Measurements from ENCODE around the gene MAP2K5.
"Not testable (repeated sequence)": the region's sequence is repeated elsewhere in the genome, so short reads cannot be mapped to it uniquely, and the experiment has no call there.

MAP2K5 gene

DNA sequence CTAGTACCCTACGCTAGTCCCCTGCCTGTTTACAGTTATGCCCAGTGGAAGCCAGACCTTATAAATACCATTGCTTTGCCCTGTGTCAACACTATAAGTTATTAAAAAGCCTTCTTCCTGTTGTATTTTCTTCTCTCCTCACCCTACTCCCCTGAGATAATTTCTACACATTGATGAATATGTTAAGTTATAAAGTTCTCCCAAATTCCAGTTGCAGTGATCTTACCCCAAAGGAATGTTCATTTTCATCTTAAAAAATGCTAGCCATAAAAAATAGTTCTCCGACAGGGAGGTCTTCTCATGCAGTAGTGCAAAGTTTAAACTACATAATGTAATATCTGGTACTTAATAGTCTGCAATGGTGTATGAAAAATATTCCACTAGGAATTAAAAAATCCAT lies 58.6 kb downstream of the MAP2K5 start:
- DNase-seq (ENCODE audit: low spot score), result no peak

DNA sequence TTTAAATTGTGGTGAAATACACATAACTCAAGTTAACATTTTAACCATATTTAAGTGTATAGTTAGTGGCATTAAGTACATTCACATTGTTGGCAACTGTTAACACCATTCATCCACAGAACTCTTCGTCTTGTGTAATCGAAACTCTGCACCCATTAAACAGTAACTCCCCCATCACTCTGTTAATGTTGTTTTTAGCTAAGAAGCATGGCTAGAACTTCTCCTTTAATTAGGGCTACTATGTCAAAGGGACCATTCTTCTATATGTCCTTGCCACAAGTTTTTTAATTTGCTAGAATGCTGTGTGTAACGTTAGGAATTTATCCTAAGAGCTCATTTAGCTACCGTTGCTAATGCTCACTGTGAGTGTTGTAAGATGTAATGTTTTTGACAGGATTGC lies 60.6 kb downstream of the MAP2K5 start:
- no peak for DNase-seq (ENCODE audit: low spot score)

DNA sequence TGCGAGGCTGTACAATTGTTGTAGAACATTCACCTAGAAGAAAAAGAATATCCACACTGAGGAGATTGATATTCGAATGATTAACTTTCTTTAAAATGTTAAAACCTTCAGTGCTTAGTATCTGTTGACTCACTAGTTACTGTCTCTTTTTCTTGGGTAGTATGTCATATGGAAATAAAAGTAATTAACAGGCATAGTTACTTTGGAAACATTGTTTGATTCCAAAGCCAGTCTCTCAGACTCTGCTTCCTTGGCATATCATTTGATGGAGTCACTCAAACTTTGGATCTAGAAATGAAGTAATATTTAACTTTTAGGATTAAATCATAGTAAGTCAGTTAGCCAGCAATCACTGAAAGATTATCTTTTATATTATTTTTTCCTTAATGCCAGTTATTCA lies 63.4 kb downstream of the MAP2K5 start:
- peak; percentile 55 for DNase-seq (ENCODE audit: low spot score)

DNA sequence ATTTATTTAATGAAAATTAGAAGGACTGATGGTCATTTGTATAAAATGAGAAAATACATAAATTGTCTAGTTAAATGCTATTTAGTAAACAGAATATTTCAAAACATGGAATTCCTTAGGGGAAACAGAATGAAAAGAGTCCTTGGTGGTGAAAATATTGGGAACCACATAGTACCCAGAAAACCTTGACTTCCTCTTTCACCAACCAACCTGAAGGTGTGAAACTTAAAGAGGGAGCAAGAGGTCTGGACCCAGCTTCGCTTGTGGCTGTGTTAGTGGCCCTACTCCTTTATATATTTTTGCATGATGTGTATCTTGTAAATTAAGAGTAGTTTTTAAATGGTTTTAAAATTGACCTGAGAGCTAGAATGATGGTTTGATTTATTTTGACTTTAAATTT lies 64.2 kb downstream of the MAP2K5 start:
- no peak for DNase-seq (ENCODE audit: low spot score)

DNA sequence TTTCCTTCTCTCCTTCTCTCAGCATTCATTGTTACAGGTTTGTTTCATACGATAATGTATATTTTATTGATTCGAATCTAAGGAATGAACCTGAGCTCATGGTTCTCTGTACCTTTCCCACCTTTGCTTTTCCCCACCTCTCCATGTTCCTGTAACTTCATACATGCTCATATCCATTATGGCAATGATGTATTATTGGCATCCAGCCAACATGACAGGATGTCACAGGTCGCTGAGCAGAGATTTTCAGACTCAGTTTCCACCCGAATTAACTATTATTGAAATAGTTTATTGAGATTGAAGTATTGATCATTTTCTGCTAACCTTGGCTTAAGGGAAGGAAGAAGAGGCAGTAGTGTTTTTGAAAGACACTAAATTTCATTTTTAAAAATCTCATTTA lies 64.8 kb downstream of the MAP2K5 start:
- no peak for DNase-seq (ENCODE audit: low spot score)

DNA sequence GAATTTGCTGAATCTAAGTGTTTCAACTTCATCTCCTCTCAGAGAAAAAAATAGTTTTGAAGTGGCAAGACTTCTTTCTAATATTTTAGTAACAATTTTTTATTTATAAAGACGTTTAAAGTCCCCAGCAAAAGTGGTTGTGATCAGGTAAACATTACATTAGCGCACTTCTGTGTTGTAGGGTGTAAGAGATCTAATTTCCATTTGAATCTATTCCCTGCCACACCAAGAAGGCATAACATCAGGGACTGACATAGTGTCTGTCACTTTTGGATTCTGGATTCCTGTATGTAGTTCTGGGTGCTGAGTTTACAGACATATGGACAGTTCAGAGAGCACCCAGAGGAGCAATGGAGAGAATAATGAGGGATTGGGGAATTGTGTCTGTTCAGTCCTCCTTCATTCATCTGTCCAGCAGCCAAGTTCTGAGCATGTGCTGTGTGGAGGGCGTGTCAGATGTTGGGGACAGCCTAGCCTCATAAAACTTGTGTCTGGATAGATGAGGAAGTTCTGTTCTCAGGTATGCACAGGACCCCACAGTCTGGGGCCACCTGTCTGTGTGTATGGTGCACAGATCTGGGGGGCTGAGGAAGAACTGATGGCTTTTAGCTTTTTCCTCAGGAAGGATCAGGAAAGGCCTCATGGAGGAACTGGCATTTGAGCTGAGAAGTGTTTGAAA lies 65.6 kb downstream of the MAP2K5 start:
- DNase-seq (ENCODE audit: low spot score), result no peak

- DNase-seq (ENCODE audit: low spot score), result no peak
Measured at GRCh38 chr15:67608638-67608959, 66.1 kb downstream of the MAP2K5 start.

DNA sequence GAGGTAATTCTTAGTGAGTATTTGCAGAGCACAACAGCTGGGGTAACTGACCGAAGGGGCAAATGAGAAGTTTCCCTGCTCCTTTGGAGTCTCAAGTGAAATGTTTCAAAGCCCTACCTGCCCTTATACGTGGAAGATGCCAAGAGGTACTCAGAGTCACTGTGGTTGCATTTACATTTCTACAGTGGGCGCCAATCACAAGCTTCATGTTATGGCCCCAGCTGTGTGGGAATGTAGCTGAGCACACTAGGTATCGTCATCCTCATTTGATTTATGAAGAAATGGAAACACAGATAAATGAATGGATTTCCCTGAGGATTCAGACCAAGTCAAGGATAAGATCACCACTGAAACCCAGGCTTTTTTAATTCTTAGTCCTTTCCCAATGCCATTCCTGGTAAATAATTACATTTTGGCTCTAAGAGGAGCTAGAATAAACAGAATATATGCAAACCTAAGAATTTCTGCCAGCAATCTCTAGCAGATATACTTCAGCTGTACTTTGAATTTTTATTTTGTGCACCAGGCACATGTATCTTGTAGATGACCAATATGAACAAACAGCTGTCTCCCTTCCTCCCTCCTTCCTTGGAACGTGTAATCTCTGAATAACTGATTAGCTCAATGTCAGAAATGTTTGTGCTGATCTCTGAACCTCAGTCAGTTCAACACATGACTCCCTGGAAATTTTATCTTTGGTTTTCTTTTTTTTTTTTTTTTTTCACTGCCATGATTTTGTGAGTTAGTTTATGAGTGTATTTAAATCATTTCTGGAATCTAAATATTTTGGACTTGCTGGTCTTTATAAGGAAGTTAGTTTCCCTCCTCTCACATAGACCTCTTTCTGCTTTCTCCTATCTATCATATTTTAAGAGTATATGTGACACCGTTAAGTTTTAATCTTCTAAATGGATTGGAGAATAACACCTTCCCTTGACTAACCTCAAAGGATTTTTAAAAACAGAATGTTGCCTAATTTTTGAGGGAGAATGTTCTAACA lies 69.2 kb downstream of the MAP2K5 start:
- no peak for DNase-seq (ENCODE audit: low spot score)

DNA sequence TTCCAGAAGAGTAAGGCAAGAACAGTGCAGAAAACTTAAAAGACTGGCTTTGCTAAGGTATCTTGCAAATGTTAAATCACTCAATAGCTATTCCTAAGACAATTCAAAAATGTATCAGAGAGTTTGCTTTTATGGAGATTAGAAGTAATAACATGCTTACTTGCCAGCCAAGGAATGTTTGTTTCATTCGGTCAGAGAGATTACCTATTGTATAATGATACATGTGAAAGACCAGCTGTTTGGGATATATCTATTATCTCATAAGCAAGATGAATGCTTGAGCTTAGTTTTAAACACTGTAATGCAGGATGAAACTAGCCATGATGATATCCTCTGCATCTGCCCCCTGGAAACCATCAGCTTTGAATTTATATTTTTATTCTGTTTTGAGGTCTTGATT lies 70.7 kb downstream of the MAP2K5 start:
- DNase-seq (ENCODE audit: low spot score), result no peak

DNA sequence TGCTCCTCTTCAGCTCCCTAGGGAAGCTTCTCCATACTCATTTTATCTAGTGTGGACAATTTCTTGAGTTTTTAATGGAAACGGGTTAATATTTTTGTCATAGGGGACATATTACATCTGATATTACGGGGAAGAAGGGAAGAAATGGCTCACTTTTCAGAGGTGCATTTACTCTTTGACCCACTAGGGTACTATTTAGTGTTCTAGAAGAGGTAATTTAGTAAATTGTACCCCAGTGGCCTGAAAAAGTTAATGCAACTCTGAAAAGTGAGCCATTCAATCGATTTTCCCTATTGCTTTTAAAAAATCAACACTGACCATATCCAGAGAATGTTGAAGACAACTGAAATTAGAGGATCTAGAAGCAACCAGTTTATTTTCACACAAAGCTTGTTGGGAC lies 71.2 kb downstream of the MAP2K5 start:
- DNase-seq (ENCODE audit: low spot score), result no peak

GRCh38 chr15:67615131-67615534 lies 72.6 kb downstream of the MAP2K5 start:
- not testable (repeated sequence) for DNase-seq (ENCODE audit: low spot score)

- no peak for DNase-seq (ENCODE audit: low spot score)
Measured at GRCh38 chr15:67618297-67618696, 75.8 kb downstream of the MAP2K5 start.

DNA sequence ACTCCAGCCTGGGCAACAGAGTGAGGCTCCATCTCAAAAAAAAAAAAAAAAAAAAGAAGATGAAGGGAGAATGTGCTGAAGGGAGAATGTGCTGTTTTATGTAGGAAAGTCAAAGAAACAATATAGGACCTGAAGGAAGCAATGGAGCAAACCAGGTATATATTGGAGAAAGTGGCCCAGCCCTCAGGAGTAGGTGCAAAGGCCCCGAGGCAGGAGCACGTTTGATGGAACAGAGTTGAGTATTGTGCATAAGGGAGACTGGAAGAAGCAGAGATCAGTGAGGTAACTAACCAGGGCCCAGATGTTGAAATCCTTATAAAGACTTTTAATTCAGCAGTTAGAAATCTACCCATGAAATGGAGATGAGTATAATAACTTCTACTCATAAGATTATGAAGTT lies 79.6 kb downstream of the MAP2K5 start:
- DNase-seq (ENCODE audit: low spot score), result no peak

- DNase-seq (ENCODE audit: low spot score), result no peak
Measured at GRCh38 chr15:67632261-67632660, 89.8 kb downstream of the MAP2K5 start.

DNA sequence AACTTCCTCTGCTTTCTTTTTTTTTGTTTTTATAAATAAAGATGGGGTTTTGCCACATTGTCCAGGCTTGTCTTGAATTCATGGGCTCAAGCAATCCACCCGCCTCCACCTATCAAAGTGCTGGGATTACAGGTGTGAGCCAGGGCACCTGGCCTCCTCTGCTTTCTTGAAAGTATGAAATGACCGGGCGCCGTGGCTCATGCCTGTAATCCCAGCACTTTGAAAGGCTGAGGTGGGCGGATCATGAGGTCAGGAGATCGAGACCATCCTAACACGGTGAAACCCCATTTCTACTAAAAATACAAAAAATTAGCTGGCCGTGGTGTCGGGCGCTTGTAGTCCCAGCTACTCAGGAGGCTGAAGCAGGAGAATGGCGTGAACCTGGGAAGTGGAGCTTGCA lies 93.4 kb downstream of the MAP2K5 start:
- DNase-seq (ENCODE audit: low spot score), result not testable (repeated sequence)

DNA sequence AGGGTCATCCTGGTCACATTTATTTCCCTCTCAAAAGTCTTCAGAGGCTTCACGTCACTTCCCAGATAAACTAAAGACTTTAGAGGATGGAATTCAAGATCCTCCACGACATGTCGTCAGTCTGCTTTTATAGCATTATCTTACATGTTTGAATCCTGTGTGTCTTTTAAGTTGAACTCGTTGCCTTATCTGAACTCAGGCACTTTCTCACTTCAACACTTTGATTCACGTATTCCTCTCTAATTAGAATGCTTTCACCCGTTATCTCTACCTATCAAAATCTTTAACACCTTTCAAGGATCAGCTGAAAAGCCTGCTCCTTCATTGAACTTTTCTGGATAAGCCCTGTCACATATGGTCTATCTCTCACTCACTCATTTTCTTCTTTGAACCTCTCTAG lies 97.1 kb downstream of the MAP2K5 start:
- no peak for DNase-seq (ENCODE audit: low spot score)

DNA sequence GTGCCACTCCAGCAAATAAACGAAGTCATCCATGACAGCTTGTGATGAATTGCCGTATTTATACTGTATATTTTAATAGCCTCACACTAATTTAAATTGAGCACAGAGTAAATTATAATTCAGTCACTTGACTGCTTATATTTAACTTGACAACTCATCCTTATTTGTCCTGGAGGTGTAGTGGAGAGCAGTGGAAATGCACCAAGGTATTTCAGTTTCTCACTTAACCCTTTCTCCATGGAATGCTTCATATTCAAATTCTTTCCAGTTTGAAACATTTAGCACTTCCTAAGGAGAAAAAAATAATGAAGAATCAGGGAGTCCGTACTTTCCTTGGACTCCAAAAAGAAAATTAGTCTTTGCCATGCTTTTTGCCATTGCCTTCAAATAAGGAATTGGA lies 99.0 kb downstream of the MAP2K5 start:
- no peak for DNase-seq (ENCODE audit: low spot score)

GRCh38 chr15:67646847-67647246 lies 104.3 kb downstream of the MAP2K5 start:
- DNase-seq (ENCODE audit: low spot score), result no peak

DNA sequence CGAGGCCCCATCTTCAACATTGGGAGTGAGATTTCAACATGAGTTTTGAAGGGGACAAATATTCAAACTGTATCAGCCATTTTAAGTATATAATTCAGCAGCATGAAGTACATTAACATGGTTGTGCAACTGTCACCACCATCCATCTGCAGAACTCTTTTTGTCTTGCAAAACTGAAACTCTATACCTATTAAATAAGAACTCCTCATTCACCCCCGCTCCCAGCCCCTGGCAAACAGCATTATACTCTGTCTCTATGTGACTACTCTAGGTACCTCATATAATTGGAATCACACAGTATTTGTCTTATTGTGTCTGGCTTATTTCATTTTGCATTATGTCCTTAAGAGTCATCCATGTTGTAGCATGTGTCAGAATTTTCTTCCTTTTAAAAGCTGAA lies 110.1 kb downstream of the MAP2K5 start:
- DNase-seq (ENCODE audit: low spot score), result no peak

DNA sequence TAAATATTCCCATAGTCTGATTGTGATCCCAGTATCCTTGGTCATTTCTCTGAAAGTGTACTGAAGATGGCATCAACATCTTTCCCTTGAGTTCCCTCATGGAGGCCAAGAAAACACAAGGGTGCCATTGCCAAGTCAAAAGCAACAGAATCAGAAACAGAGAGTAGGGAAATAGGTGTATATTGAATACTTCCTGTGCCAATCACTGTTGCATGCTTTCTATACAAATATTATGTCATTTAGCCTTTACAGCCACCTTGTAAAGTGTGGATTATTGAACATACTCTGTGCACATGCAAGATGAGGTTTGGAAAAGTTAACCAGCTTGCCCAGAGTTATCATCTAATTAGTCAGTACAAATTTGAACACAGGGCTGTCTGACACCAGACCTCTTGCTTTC lies 117.9 kb downstream of the MAP2K5 start:
- DNase-seq (ENCODE audit: low spot score), result no peak

DNA sequence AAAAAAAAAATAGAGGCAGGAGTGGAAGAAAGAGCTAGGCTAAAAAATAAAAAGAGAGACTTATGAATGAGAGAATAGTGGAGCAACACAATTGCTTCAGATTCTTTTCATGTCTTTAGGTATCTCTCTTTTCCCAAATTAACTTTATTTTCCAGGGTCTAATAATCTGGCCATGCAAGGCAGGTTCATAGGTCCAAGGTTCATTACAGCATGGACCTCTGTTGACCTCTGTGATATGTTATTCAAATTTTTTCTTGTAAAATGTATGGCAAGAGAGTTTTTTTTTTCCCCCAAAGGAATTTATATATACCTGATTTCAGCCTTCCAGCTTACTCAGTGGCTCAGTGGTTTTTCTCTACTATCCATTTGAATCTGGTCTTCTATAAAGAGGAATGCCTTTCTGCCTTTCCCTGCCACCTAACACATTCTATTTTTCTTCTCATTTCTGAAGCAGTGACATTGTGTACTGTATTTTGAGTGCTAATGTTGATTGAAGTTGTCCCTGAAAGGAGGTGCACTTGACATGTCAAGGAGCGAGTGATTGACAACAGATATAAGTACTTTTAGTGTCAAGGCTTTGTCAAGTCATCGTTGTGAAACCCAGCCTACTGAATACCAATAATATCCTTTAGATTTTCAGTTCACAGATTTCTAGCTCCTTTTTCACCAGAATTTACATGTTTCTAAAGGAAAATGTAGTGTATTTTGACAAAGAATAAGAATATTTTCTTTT lies 118.5 kb downstream of the MAP2K5 start:
- no peak for DNase-seq (ENCODE audit: low spot score)

GRCh38 chr15:67670647-67671305 lies 128.3 kb downstream of the MAP2K5 start:
- DNase-seq (ENCODE audit: low spot score), result no peak

All from kidney tubule cell (primary cell).